Measurements from ENCODE around the gene ARX. TPM values are rescaled to one million over a fixed set of nuclear protein-coding genes. Genes with fewer than 3 reads are reported as not detected.

The ARX gene
- total RNA-seq, 1 donor from 2014 or later = 5.8 TPM

DNA sequence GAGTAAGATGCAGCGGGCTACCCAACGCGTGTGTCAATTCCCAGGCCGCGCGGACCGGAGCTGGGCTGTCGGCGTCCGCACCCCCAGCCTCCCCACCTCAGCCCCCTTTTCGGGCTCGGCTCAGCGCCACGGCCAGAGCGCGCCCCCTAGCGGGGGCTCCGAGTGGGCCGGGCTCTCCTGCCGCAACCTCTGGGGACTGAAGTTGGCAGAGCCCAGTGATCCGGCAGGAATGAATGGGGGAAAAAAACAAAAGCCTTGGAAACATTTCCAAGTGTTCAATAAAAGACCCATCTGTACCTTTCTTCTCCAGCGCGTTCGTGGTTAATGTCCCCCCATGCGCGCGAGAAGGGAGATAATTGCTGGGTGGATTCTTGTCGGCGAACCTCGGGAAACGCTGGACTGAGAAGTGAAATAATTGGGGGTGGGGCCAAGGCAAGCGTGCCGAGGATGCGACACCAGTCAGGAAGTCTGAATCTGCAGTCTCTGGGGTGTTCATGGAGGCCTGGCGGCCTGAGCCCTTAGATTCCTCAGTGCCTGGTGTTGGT is 5.2 kb upstream of the ARX start:
- Mint-ChIP-seq H3K36me3 (ENCODE audit: insufficient read depth) (no peaks in the 10 kb centered on the region), H3K9me3 (ENCODE audit: low read depth) (no peaks in the 10 kb centered on the region), H3K27ac (no peak overlapping the region), H3K4me3 (ENCODE audit: low read depth) (peak overlapping the region; percentile 52), H3K4me1 (ENCODE audit: low read depth) (peaks cover 17% of the 10 kb centered on the region), H3K27me3 (peaks cover 93% of the 10 kb centered on the region)
- DNase-seq (ENCODE audit: low spot score, unreplicated experiment) = peak; percentile 71
- TF ChIP-seq, protein P1, sequence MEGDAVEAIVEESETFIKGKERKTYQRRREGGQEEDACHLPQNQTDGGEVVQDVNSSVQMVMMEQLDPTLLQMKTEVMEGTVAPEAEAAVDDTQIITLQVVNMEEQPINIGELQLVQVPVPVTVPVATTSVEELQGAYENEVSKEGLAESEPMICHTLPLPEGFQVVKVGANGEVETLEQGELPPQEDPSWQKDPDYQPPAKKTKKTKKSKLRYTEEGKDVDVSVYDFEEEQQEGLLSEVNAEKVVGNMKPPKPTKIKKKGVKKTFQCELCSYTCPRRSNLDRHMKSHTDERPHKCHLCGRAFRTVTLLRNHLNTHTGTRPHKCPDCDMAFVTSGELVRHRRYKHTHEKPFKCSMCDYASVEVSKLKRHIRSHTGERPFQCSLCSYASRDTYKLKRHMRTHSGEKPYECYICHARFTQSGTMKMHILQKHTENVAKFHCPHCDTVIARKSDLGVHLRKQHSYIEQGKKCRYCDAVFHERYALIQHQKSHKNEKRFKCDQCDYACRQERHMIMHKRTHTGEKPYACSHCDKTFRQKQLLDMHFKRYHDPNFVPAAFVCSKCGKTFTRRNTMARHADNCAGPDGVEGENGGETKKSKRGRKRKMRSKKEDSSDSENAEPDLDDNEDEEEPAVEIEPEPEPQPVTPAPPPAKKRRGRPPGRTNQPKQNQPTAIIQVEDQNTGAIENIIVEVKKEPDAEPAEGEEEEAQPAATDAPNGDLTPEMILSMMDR (IDR thresholded peaks at IDR 0.05; ENCODE audit: unreplicated experiment) = peak; percentile 97

DNA sequence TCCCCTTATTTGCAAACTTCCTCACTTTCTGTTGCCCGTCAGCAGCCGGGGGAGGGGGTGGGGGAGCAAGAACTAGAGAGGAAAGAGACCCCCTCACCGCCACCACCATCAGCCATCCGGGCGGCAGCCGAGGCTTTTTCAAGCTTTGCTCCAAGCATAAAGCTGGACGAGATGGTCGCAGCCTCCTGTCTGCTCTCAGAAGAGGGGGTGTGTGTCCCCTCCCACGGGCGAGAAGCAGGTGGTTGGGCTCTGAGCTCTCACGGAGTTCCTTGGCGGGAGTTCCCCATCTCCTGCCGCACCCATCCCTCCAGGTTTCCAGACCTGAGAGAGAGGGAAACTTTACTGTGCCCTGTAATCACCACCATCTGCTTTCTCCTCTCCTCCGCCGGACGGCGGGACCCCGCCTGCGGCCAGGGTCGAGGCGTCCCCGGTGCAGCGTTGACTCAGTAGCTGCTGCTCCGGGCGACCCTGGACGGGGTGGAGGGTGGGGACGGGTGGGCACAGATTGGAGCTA is 4.7 kb upstream of the ARX start:
- no peak for DNase-seq (ENCODE audit: low spot score, unreplicated experiment)
- TF ChIP-seq, protein P1 (IDR thresholded peaks at IDR 0.05; ENCODE audit: unreplicated experiment) = no peak
- no peak overlapping the region for H3K4me3 Mint-ChIP-seq (ENCODE audit: low read depth)
- no peaks in the 10 kb centered on the region for H3K36me3 Mint-ChIP-seq (ENCODE audit: insufficient read depth)
- peak overlapping the region; percentile 84 for H3K27ac Mint-ChIP-seq
- H3K9me3 Mint-ChIP-seq (ENCODE audit: low read depth) = no peaks in the 10 kb centered on the region
- H3K27me3 Mint-ChIP-seq = peaks cover 93% of the 10 kb centered on the region
- H3K4me1 Mint-ChIP-seq (ENCODE audit: low read depth) = peaks cover 17% of the 10 kb centered on the region

GRCh38 chrX:25019707-25020390 is 4.1 kb upstream of the ARX start:
- no peak for DNase-seq (ENCODE audit: low spot score, unreplicated experiment)
- TF ChIP-seq, protein P1 (IDR thresholded peaks at IDR 0.05; ENCODE audit: unreplicated experiment) = no peak
- peak overlapping the region; percentile 84 for H3K27ac Mint-ChIP-seq
- H3K36me3 Mint-ChIP-seq (ENCODE audit: insufficient read depth) = no peaks in the 10 kb centered on the region
- peaks cover 17% of the 10 kb centered on the region for H3K4me1 Mint-ChIP-seq (ENCODE audit: low read depth)
- H3K27me3 Mint-ChIP-seq = peaks cover 93% of the 10 kb centered on the region
- no peak overlapping the region for H3K4me3 Mint-ChIP-seq (ENCODE audit: low read depth)
- H3K9me3 Mint-ChIP-seq (ENCODE audit: low read depth) = no peaks in the 10 kb centered on the region

DNA sequence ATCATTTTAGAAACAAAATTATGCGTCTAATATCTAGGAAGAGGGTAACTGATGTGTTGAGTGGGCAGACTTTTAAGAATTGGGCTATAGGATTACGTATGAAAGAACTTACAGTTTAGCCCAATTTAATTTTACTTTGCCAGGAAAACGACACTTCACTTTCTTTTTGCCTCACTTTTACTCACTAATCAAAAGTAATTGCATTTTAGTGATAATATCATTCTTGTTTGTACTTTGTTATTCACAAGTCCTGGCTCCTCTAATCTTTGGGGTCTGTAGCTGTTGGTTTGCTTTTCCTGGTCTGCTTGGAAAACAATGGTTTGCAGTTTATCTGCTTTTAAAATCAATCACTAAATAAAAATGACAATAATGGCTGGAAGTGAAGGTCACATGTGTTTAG is 2.9 kb upstream of the ARX start:
- Mint-ChIP-seq H3K27ac (peak overlapping the region; percentile 82), H3K9me3 (ENCODE audit: low read depth) (no peaks in the 10 kb centered on the region), H3K27me3 (peaks cover 93% of the 10 kb centered on the region), H3K36me3 (ENCODE audit: insufficient read depth) (no peaks in the 10 kb centered on the region), H3K4me1 (ENCODE audit: low read depth) (peaks cover 17% of the 10 kb centered on the region), H3K4me3 (ENCODE audit: low read depth) (no peak overlapping the region)
- no peak for DNase-seq (ENCODE audit: low spot score, unreplicated experiment)
- TF ChIP-seq, protein P1 (IDR thresholded peaks at IDR 0.05; ENCODE audit: unreplicated experiment) = no peak

DNA sequence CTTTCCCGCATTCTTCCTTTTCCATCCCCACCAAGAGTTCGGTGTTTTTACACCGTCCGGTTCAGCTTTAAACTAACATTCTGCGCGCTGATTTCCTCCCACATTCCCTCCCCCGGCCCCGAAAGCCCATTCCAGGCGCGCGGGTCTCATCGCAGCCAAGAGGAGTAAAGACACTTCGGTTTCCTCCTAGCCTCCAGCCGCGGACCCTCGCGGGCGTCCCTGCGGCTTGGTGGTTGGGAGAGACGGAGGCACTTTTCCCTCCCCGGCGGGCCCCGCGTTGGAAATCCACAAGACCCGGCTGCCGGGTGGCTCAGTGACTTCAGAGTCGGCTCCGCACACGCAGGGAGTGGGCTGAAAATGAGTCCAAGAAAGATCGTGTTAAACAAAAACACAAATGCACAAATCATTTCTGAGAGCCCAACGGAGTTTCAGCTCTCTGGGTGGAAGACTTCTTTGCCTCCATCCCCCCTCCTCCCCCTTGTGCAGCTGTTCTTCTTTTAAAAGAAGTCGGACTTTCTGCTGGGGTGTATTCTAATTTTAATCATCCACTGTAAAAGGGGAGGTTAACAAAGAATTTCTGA is 2.0 kb upstream of the ARX start:
- H3K4me3 Mint-ChIP-seq (ENCODE audit: low read depth) = peak overlapping the region; percentile 53
- no peaks in the 10 kb centered on the region for H3K9me3 Mint-ChIP-seq (ENCODE audit: low read depth)
- TF ChIP-seq, protein P1 (IDR thresholded peaks at IDR 0.05; ENCODE audit: unreplicated experiment) = no peak
- no peak overlapping the region for H3K27ac Mint-ChIP-seq
- DNase-seq (ENCODE audit: low spot score, unreplicated experiment) = no peak
- peaks cover 89% of the 10 kb centered on the region for H3K27me3 Mint-ChIP-seq
- peaks cover 17% of the 10 kb centered on the region for H3K4me1 Mint-ChIP-seq (ENCODE audit: low read depth)
- no peaks in the 10 kb centered on the region for H3K36me3 Mint-ChIP-seq (ENCODE audit: insufficient read depth)

Data from progenitor cell of endocrine pancreas (in vitro differentiated cells).